HCT116 (cell line): Measurements from ENCODE around the gene SLC22A23. TPM values are rescaled to one million over a fixed set of nuclear protein-coding genes. Genes with fewer than 3 reads are reported as not detected.

ENCODE experiments used
- ATAC-seq: fragments of 200-7000 bp; cut with Tn5 transposase; 2 replicates; pipeline ENCODE4 v1.9.1; 2020; ENCODE audit warnings: mild to moderate bottlenecking, moderate library complexity
- BruUV-seq: library from RNA; stranded (reverse); fragments of 400-500 nt; replicated peaks from 2 replicates; lab custom pipeline; 2021; lab: Mats Ljungman, UMichigan
- CTCF ChIA-PET: fragments of 300-600 bp; sonication (Branson Sonifier 250); formaldehyde crosslinking; loops from one replicate; lab custom pipeline; 2021; ENCODE audit warnings: antibody characterized with exemption; lab: Charles Lee
- POLR2A ChIA-PET: fragments of 300-600, 350-600 bp; sonication (Branson Sonifier 250); formaldehyde crosslinking; loops from one replicate; lab custom pipeline; 2021; ENCODE audit warnings: antibody characterized with exemption; lab: Charles Lee
- RAD21 ChIA-PET, 2 experiments: fragments of 300-600 bp; sonication (Branson Sonifier 250); formaldehyde crosslinking; loops; one replicate each; lab custom pipeline; 2023; ENCODE audit warnings: low total read pairs in 2 of 2; ENCODE audit not compliant: uncharacterized antibody in 2 of 2, unreplicated experiment in 2 of 2, low non-redundant PET in 1 of 2; lab: Charles Lee
- DNase-seq: peaks from one replicate; pipeline ENCODE4 v3.0.0-alpha.2; 2010; ENCODE audit warnings: low read depth, low spot score
- H2AFZ ChIP-seq: fragments of 200-600 bp; shearing (Covaris generic), sonication (generic); 2 replicates; pipeline ENCODE4 v1.6.1; 2017; ENCODE audit warnings: low read depth, mixed run types, mixed read lengths, antibody characterized with exemption, low read length; ENCODE audit not compliant: poor library complexity, severe bottlenecking
- H3K27ac ChIP-seq: 2 replicates; pipeline ENCODE4 v1.5.1; 2012; ENCODE audit warnings: low read depth, low read length
- H3K27me3 ChIP-seq: fragments of 200-600 bp; sonication (generic); 2 replicates; pipeline ENCODE4 v1.6.1; 2016; ENCODE audit warnings: mixed run types, low read length, mixed read lengths; ENCODE audit not compliant: insufficient read depth
- H3K36me3 ChIP-seq, 2 experiments: fragments of 200-500 bp in 1 of 2; fragments of 200-600 bp in 1 of 2; sonication (Bioruptor generic) in 1 of 2; sonication (generic) in 1 of 2; 2 replicates each; pipeline versions ENCODE4 v1.5.1 to v1.6.1; 2014 to 2016; ENCODE audit warnings: low read length in 2 of 2, inconsistent platforms in 1 of 2, mixed read lengths in 1 of 2, mixed run types in 1 of 2; ENCODE audit not compliant: insufficient read depth in 2 of 2, control insufficient read depth in 1 of 2
- H3K4me1 ChIP-seq, 2 experiments: fragments of 200-600 bp in 1 of 2; sonication (generic) in 1 of 2; 2 replicates each; pipeline versions ENCODE4 v1.5.1 to v1.6.1; 2012 to 2017; ENCODE audit warnings: low read length in 2 of 2, inconsistent platforms in 1 of 2, mild to moderate bottlenecking in 1 of 2, mixed read lengths in 1 of 2, mixed run types in 1 of 2, moderate library complexity in 1 of 2; ENCODE audit not compliant: insufficient read depth in 2 of 2, control insufficient read depth in 1 of 2
- H3K4me2 ChIP-seq: fragments of 200-600 bp; sonication (generic); 2 replicates; pipeline ENCODE4 v1.6.1; 2017; ENCODE audit warnings: mixed run types, low read length, mixed read lengths
- H3K4me3 ChIP-seq, 2 experiments: fragments of 200-600 bp in 1 of 2; sonication (generic) in 1 of 2; replicated peaks in 1 of 2; 2 replicates each; pipeline ENCODE4 v1.5.1; 2011 to 2016; ENCODE audit warnings: low read length in 2 of 2, control low read depth in 1 of 2, low read depth in 1 of 2, mild to moderate bottlenecking in 1 of 2, mixed read lengths in 1 of 2, mixed run types in 1 of 2
- H3K79me2 ChIP-seq: fragments of 200-600 bp; sonication (generic); 2 replicates; pipeline ENCODE4 v1.6.1; 2017; ENCODE audit warnings: mild to moderate bottlenecking, mixed run types, low read length, moderate library complexity, mixed read lengths; ENCODE audit not compliant: insufficient read depth
- H3K9ac ChIP-seq: fragments of 200-600 bp; sonication (generic); 2 replicates; pipeline ENCODE4 v1.6.1; 2016; ENCODE audit warnings: low read length, mixed read lengths
- H3K9me2 ChIP-seq: fragments of 200-600 bp; sonication (generic), shearing (Covaris generic); 2 replicates; pipeline ENCODE4 v1.6.1; 2017; ENCODE audit warnings: mixed run types, mild to moderate bottlenecking, moderate library complexity; ENCODE audit not compliant: insufficient read depth
- H3K9me3 ChIP-seq, 2 experiments: fragments of 200-500 bp in 1 of 2; fragments of 200-600 bp in 1 of 2; sonication (Bioruptor generic) in 1 of 2; sonication (generic) in 1 of 2; 2 replicates each; pipeline ENCODE4 v1.6.1; 2014 to 2017; ENCODE audit warnings: low read length in 2 of 2, mixed read lengths in 2 of 2, inconsistent platforms in 1 of 2, low read depth in 1 of 2, mild to moderate bottlenecking in 1 of 2, mixed run types in 1 of 2, moderate library complexity in 1 of 2; ENCODE audit not compliant: control insufficient read depth in 1 of 2, insufficient read depth in 1 of 2
- H4K20me1 ChIP-seq: fragments of 200-600 bp; sonication (generic), shearing (Covaris generic); 2 replicates; pipeline ENCODE4 v1.6.1; 2017; ENCODE audit warnings: mixed run types, mild to moderate bottlenecking, moderate library complexity; ENCODE audit not compliant: insufficient read depth
- ATF3 ChIP-seq: IDR thresholded peaks from 2 replicates; pipeline ENCODE4 v1.6.1; 2012
- CBX3 ChIP-seq: IDR thresholded peaks from 2 replicates; pipeline ENCODE4 v1.6.1; 2012; ENCODE audit warnings: low read depth
- CEBPB ChIP-seq: IDR thresholded peaks from 2 replicates; pipeline ENCODE4 v1.6.1; 2012; ENCODE audit warnings: low read depth
- FOSL1 ChIP-seq: IDR thresholded peaks from 2 replicates; pipeline ENCODE4 v1.6.1; 2012; ENCODE audit warnings: low read depth
- JUND ChIP-seq: IDR thresholded peaks from 2 replicates; pipeline ENCODE4 v1.6.1; 2012
- MAX ChIP-seq: IDR thresholded peaks from 2 replicates; pipeline ENCODE4 v1.6.1; 2012
- POLR2AphosphoS5 ChIP-seq: IDR thresholded peaks from 2 replicates; pipeline ENCODE4 v1.6.1; 2011; ENCODE audit warnings: mild to moderate bottlenecking, low read depth, low read length, moderate library complexity
- RAD21 ChIP-seq: IDR thresholded peaks from 2 replicates; pipeline ENCODE4 v1.6.1; 2012; ENCODE audit warnings: low read depth, mild to moderate bottlenecking
- REST ChIP-seq: IDR thresholded peaks from 2 replicates; pipeline ENCODE4 v1.6.1; 2012; ENCODE audit warnings: low read depth
- SP1 ChIP-seq: IDR thresholded peaks from 2 replicates; pipeline ENCODE4 v1.6.1; 2012; ENCODE audit warnings: low read depth
- ZBTB33 ChIP-seq: IDR thresholded peaks from 2 replicates; pipeline ENCODE4 v1.6.1; 2011; ENCODE audit warnings: mild to moderate bottlenecking, low read length, moderate library complexity; ENCODE audit not compliant: insufficient replicate concordance; ENCODE audit errors: extremely low read depth
- ZFX ChIP-seq: fragments of 450-650 bp; IDR thresholded peaks from 2 replicates; pipeline ENCODE4 v1.6.1; 2017
- ZNF274 ChIP-seq: fragments of 200-500 bp; sonication (Bioruptor generic); IDR thresholded peaks from 2 replicates; pipeline ENCODE4 v1.6.1; 2014; ENCODE audit warnings: mild to moderate bottlenecking, low read depth, low read length, inconsistent platforms
- intact Hi-C: fragments of 100-400 bp; cut with micrococcal nuclease; formaldehyde crosslinking; loops from 2 replicates; pipeline ENCODE4 v1.10.0; 2022
- total RNA-seq: library from RNA; stranded (reverse); gene quantifications from one replicate; pipeline ENCODE4 v1.2.1, GENCODE V29; 2021; ENCODE audit not compliant: unreplicated experiment

The SLC22A23 gene
- total RNA-seq, 1 experiment from 2014 or later = 11.5 TPM

- intact Hi-C loops = no loop called here
- BruUV-seq = no TSS peak
- CTCF ChIA-PET = no interaction called here
Observed at GRCh38 chr6:3285732-3286131, 171.1 kb downstream of the SLC22A23 start.

More at GRCh38 chr6:3285732-3286131, 171.1 kb downstream of the SLC22A23 start:
- Histone ChIP-seq H3K27me3 (no peaks in the 10 kb centered on the region), H3K4me2 (no peak overlapping the region), H3K9ac (no peak overlapping the region), H3K9me3 (no peaks in the 10 kb centered on the region), H3K79me2 (no peaks in the 10 kb centered on the region), H3K4me3 (no peak overlapping the region), H3K27ac (no peak overlapping the region), H3K4me1 (no peaks in the 10 kb centered on the region), H3K36me3 (no peaks in the 10 kb centered on the region), H4K20me1 (no peaks in the 10 kb centered on the region), H3K9me2 (no peaks in the 10 kb centered on the region), H2AFZ (no peak overlapping the region)
- TF ChIP-seq RAD21 (no peak), ATF3 (no peak), CBX3 (no peak), ZFX (no peak), REST (no peak), ZNF274 (no peak), ZBTB33 (no peak), POLR2AphosphoS5 (no peak), JUND (no peak), CEBPB (no peak), FOSL1 (no peak), MAX (no peak), SP1 (no peak)
- ChIA-PET RAD21 (no interaction called here), POLR2A (no interaction called here)
- no peak for ATAC-seq
- no peak for DNase-seq
